RWPE1 (cell line): ENCODE measurements around the gene TANC1.
A peak's percentile ranks its signal among the peaks of the same experiment; 100 is the strongest.

Experiments
- CTCF ChIA-PET: fragments of 350-600 bp; sonication (Branson Sonifier 250); formaldehyde crosslinking; extraction: SDS; loops from one replicate; lab custom pipeline; 2021; lab: Yijun Ruan, JAX
- POLR2A ChIA-PET: fragments of 400-600 bp; formaldehyde crosslinking; extraction: SDS; loops from one replicate; lab custom pipeline; 2020; ENCODE audit warnings: antibody characterized with exemption; ENCODE audit not compliant: low non-redundant PET; lab: Yijun Ruan, JAX
- DNase-seq: peaks from one replicate; pipeline ENCODE4 v3.0.0; 2012; ENCODE audit warnings: low spot score
- H3K27ac ChIP-seq: fragments of 450-650 bp; 2 replicates; pipeline ENCODE4 v1.5.1; 2017
- TF ChIP-seq, protein P1 (sequence below): fragments of 450-650 bp; conservative IDR thresholded peaks from 2 replicates; pipeline ENCODE4 v1.5.1; 2017; ENCODE audit warnings: low read depth, mild to moderate bottlenecking

Gene TANC1

DNA sequence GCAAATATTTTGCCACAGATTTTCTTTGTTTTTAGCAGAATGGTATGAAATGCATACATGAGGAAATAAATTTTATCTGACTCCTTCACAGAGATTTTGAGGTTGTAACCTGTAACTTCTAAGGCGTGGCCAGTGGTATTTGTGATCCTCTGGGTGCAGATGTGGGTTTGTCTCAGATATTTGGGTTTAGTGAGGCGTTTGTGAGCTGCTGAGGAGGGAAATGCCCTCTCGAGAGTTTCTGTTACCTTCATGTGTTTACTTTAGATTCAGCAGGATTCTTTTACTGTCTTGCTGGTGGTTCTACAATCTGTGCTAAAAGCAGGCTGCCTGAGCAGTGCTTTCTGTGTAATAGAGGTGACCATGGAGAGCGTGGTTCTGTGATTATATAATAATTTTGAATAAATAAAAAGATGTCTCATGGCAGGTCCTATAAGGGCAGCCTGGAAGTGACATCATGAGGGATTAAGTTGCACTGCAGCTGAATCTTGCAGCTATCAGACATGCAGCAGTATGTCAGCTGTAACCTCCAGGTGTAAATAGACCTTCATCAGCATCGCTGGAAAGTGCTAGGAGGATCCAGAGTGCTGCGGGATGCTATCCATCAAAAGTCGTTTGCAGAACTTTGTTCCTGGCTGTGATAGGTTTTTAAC lies 34.1 kb downstream of the TANC1 start:
- POLR2A ChIA-PET: no interaction called here
- CTCF ChIA-PET: no interaction called here
- peak overlapping the region; percentile 65 for H3K27ac ChIP-seq
- DNase-seq: no peak
- TF ChIP-seq, protein P1, sequence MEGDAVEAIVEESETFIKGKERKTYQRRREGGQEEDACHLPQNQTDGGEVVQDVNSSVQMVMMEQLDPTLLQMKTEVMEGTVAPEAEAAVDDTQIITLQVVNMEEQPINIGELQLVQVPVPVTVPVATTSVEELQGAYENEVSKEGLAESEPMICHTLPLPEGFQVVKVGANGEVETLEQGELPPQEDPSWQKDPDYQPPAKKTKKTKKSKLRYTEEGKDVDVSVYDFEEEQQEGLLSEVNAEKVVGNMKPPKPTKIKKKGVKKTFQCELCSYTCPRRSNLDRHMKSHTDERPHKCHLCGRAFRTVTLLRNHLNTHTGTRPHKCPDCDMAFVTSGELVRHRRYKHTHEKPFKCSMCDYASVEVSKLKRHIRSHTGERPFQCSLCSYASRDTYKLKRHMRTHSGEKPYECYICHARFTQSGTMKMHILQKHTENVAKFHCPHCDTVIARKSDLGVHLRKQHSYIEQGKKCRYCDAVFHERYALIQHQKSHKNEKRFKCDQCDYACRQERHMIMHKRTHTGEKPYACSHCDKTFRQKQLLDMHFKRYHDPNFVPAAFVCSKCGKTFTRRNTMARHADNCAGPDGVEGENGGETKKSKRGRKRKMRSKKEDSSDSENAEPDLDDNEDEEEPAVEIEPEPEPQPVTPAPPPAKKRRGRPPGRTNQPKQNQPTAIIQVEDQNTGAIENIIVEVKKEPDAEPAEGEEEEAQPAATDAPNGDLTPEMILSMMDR: no peak

DNA sequence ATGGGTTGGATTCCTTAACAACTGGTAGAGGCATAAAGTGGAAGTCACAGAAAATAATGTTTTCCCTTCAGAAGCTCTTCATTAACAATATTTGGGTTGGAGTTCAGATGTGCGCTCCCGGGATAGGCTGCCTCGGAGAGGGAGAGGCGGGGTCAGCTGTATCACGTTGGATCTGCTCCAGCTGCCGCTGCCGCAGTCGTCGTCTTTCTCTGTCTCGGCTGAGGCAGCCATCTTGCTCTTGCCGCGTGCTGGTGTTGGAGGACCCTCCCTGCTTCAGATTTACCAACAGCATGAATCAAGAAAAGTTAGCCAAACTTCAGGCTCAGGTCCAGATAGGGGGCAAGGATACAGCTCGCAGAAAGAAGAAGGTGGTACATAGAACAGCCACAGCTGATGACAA lies 35.1 kb downstream of the TANC1 start:
- CTCF ChIA-PET: no interaction called here
- POLR2A ChIA-PET: no interaction called here
- no peak for DNase-seq
- peak overlapping the region; percentile 25; the same call in 1 of the 2 replicates for H3K27ac ChIP-seq
- TF ChIP-seq, protein P1: no peak

DNA sequence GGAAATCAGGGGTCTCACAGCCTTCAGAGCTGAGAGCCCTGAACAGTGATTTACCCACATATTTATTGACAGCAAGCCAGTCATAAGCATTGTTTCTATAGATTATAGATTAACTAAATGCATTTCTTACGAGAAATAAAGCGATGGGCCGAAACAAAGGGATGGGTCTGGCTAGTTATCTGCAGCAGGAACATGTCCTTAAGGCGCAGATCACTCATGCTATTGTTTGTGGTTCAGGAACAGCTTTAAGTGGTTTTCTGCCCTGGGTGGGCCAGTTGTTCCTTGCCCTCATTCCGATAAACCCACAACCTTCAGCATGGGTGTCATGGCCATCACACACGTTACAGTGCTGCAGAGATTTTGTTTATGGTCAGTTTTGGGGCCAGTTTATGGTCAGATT lies 36.4 kb downstream of the TANC1 start:
- ChIA-PET CTCF (interaction anchor here (0.6 kb wide), 2 partner anchors 15 to 186 kb away, joined by 3 read pairs; no protein-coding TSS in a partner anchor), POLR2A (no interaction called here)
- H3K27ac ChIP-seq: peak overlapping the region; percentile 18; the same call in 1 of the 2 replicates

DNA sequence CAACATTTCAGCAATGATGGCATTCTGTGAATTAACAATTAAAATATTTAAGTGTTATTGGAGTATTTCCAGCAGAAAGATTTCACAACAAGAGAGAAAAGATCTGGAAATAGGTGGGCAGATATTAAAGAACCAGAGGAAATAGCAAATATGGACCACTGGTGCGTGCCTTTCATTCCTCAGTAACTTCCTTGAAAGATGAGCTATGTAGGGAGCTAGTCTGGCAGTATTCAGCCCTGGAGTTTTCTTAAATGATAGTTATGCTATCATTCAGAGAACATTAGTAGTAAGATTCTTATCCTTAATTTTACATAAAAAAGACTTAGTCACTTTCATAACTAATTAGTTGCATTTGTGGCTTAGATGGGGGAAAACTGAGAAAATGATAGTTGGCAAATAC lies 41.5 kb downstream of the TANC1 start:
- peak overlapping the region; percentile 48 for H3K27ac ChIP-seq
- POLR2A ChIA-PET: no interaction called here
- DNase-seq: no peak
- TF ChIP-seq, protein P1: no peak
- CTCF ChIA-PET: no interaction called here

More for the DNA sequence above, 36.4 kb downstream of the TANC1 start:
- TF ChIP-seq, protein P1: no peak
- DNase-seq: no peak

DNA sequence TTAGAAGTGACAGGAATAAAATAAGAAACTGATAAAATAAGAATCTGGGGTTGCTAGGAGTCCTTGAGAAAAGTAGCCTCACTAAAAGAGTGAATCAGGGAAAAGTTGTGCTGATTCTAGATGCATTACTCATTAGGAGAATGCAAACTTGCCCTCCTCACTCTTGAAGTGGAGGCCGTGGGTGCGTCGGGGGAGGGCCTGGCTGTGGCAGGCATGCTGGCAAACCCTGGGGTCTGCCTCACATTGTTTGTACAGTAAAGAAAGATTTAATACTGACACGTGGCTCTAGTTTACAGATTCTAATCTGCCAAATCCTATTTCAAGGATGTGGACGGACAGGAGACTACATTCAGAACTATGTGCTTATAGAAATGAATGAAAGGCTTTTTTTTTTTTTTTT lies 41.9 kb downstream of the TANC1 start:
- peak overlapping the region; percentile 48 for H3K27ac ChIP-seq
- CTCF ChIA-PET: no interaction called here
- POLR2A ChIA-PET: no interaction called here
- DNase-seq: no peak
- TF ChIP-seq, protein P1: no peak

DNA sequence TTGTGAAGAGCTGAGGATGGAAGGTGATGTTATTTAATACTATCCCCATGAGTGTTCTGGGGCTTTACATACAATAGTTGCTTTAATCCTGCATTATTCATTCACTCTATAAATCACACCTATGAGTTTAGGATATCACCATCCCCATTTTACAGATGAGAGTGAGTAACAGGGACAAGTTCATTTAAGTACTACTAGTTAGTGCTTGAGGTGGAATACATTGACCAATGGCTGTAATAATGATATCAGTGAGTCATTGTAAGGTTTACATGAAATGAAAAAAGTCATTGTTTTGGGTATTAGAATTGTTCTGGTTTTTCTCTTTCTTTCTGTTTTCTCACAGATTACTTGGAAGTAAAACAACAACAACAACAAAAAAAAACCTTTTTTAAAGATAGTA lies 42.5 kb downstream of the TANC1 start:
- POLR2A ChIA-PET: no interaction called here
- H3K27ac ChIP-seq: no peak overlapping the region
- no peak for DNase-seq
- TF ChIP-seq, protein P1: no peak
- CTCF ChIA-PET: no interaction called here
